Ascending aorta (tissue), 2 donors: ENCODE results near the gene SYNDIG1L. TPM values are rescaled to one million over a fixed set of nuclear protein-coding genes. Genes with fewer than 3 reads are reported as not detected.

Experiments
- DNase-seq, 2 donors: peaks; one replicate each; pipeline ENCODE4 v3.0.0-alpha.2; 2019; ENCODE audit warnings: low spot score in 2 of 2
- H3K27ac ChIP-seq, 2 donors: fragments of 200-600 bp; sonication (generic); one replicate each; pipeline ENCODE4 v1.5.1; 2016 to 2017; ENCODE audit warnings: mild to moderate bottlenecking in 1 of 2
- H3K27me3 ChIP-seq: fragments of 200-600 bp; sonication (generic); one replicate; pipeline ENCODE4 v1.5.1; 2017
- H3K36me3 ChIP-seq, 2 donors: fragments of 200-600 bp; sonication (generic); one replicate each; pipeline ENCODE4 v1.5.1; 2016
- H3K4me1 ChIP-seq, 2 donors: fragments of 200-600 bp; sonication (generic); one replicate each; pipeline ENCODE4 v1.5.1; 2016 to 2017; ENCODE audit warnings: mild to moderate bottlenecking in 1 of 2
- H3K4me3 ChIP-seq, 2 donors: fragments of 200-600 bp; sonication (generic); one replicate each; pipeline ENCODE4 v1.5.1; 2016 to 2017; ENCODE audit warnings: mild to moderate bottlenecking in 1 of 2
- H3K9me3 ChIP-seq, 2 donors: fragments of 200-600 bp; sonication (generic); one replicate each; pipeline ENCODE4 v1.5.1; 2016
- CTCF ChIP-seq, 3 experiments: fragments of 200-600 bp in 2 of 3; fragments of 450-650 bp in 1 of 3; sonication (generic) in 2 of 3; IDR thresholded peaks; one replicate each; pipeline ENCODE4 v1.5.1; 2016 to 2019; ENCODE audit warnings: antibody characterized with exemption in 3 of 3, mild to moderate bottlenecking in 1 of 3, moderate library complexity in 1 of 3
- intact Hi-C: fragments of 100-400 bp; cut with DNase I; formaldehyde crosslinking; loops from one replicate; pipeline ENCODE4 v1.15.1; 2023
- total RNA-seq: library from RNA; depleted of rRNA; stranded (reverse); fragments of >200 nt; gene quantifications from one replicate; pipeline ENCODE4 v1.1.0, GENCODE V29; 2016

Gene SYNDIG1L
- total RNA-seq: not detected

DNA sequence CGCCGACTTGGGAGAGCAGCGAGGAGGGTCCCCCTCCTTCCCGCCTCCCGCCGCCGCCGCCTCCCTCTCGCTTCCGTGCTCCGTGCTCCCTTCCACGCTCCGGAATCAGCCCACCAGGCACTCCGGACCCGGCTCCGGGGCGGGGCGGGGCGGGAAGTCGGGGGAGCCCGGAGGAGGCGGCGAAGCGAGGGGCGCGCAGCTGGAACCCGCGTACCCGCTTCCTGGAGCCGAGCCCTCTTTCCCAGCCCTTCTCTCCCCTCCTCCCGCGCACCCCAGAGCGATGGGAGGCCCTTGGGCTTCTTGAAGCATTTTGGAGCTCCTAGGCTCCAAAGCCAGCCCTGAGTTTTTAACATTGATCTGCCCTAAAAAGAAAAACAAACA lies at the start of gene SYNDIG1L:
SYNDIG1L (minus strand) TSS at position 9 of the 381 bp plus-strand sequence. CDS start 16,466 bp downstream, outside the sequence.
- H3K36me3 ChIP-seq: no peaks in the 10 kb centered on the region
- no peaks in the 10 kb centered on the region for H3K4me1 ChIP-seq
- no peaks in the 10 kb centered on the region for H3K27me3 ChIP-seq
- intact Hi-C loops: no loop called here
- no peak for TF ChIP-seq CTCF (IDR thresholded peaks at IDR 0.05)
- H3K27ac ChIP-seq: no peak within 1 kb of the TSS
- DNase-seq: no peak
- no peaks in the 10 kb centered on the region for H3K9me3 ChIP-seq
- peak within 1 kb of the TSS in 1 of 2 donors; percentile 54 for H3K4me3 ChIP-seq

DNA sequence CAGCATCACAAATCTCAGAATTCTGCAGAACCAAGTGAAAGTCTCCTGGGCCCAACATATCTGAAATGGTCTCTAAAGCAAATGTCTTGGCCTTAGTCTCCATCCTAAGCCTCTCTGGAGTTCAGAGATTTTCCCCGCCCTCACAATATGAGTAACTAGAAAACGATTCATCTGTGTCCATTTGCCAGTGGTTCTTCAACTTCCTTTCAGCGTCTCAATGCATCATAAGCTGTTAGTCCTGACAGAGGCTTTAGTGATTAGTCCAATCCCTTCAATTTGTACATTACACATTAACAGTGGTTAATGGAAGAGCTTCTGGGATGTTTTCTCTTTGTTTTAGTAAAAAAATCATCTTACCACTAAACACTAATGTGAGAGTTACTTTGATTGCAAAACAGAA lies 49.7 kb upstream of the SYNDIG1L start:
- Histone ChIP-seq H3K36me3 (peaks cover 6 to 41% of the 10 kb centered on the region in 2 donors), H3K4me1 (peaks cover 4 to 13% of the 10 kb centered on the region in 2 donors), H3K9me3 (no peaks in the 10 kb centered on the region), H3K4me3 (no peak overlapping the region), H3K27me3 (no peaks in the 10 kb centered on the region), H3K27ac (peak overlapping the region; percentile 59 to 69)
- DNase-seq: no peak
- intact Hi-C loops: no loop called here
- no peak for TF ChIP-seq CTCF (IDR thresholded peaks at IDR 0.05)

DNA sequence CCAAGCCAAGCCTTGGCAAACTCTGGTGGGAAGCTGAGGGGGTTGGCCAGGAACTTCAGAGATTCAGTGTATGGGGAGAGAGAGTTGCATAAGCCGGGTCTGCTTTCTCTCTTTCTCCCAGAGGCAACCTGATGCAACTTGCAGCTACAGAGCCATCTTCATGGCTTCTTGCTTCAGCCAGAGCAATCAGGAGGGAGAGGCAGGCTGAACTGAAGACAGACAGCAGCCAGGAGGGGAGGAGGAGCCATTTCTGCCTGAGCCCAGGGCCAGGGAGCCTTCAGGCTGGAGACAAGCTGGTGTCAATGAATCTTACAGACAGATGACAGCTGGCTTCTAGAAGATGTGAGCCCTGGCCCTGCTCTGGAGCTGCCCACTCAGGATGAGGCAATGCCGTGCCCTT lies 48.4 kb upstream of the SYNDIG1L start:
- no peak for DNase-seq
- H3K4me1 ChIP-seq: peaks cover 7 to 24% of the 10 kb centered on the region in 2 donors
- H3K27me3 ChIP-seq: no peaks in the 10 kb centered on the region
- H3K27ac ChIP-seq: peak overlapping the region; percentile 50 to 59
- peaks cover 0 to 28% of the 10 kb centered on the region in 2 donors for H3K36me3 ChIP-seq
- no peak overlapping the region for H3K4me3 ChIP-seq
- no peaks in the 10 kb centered on the region for H3K9me3 ChIP-seq
- intact Hi-C loops: no loop called here
- TF ChIP-seq CTCF (IDR thresholded peaks at IDR 0.05): no peak

DNA sequence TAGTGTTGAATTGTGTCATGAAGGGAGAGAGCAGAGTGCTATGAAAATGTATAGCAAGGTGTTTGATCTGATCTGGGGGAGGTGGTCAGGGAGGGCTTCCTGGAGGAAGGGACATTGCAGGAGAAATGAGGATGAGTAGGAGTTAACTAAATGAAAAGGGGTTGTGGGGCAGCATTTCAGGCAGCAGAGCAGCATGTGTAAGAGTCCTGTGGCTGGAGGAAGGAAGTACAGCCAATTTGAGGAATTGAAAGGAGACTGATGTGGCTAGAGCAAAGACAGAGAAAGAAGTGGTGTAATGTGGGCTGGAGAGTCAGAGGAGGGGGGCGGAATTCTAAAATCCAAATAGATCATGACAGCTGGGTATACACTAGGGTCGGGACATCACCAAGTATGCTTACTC lies 46.6 kb upstream of the SYNDIG1L start:
- DNase-seq: no peak
- Histone ChIP-seq H3K36me3 (peaks cover 0 to 17% of the 10 kb centered on the region in 2 donors), H3K27ac (no peak overlapping the region), H3K9me3 (no peaks in the 10 kb centered on the region), H3K27me3 (no peaks in the 10 kb centered on the region), H3K4me3 (no peak overlapping the region), H3K4me1 (peaks cover 10 to 31% of the 10 kb centered on the region in 2 donors)
- intact Hi-C loops: no loop called here
- TF ChIP-seq CTCF (IDR thresholded peaks at IDR 0.05): no peak

DNA sequence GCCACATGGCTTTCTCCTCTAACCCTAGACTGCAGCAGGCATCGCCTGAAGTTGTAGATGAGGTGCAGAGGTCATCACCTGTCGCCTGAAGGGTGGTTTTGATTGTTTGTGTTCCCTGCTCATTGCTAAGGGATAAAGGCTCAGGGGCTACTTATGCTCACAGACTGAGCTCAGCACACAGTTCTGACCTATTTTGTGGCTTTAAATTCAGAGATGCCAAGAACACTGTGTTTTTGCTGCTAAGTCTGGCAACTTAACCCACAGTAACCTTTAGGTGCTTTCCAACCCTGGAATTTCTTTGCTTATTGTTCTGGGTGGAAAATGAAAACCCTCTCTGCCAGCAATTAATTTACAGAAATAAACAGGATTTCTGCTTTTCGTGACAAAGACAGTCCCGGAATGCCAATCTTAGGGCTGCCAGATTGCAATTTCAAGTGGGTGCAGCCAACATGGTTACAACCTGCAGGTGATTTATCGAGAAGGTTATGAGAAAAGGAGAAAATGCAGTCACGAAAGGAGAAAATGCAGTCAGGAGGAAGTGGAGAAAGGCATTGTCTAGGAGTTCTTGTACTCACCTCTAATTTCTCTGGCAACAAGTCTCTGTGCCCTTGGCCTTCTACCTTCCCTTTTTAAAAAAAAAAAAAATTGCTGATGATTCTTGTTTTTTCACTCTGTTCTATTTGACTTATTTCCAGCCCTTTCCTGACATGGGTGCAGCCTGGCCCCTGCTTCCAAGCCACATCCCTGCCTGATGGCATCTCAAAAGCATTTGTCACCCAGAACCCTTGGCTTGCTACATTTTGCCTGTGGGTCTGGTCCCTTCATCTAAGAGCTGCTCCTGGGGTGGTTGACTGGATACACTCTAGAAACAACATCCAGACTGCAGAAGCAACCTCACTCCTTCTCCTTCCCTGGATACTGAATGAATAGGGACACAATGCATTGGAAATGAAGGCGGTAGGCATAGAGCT lies 43.8 kb upstream of the SYNDIG1L start:
- peak overlapping the region in 1 of 2 donors; percentile 31 for H3K4me3 ChIP-seq
- H3K36me3 ChIP-seq: peaks cover 0 to 17% of the 10 kb centered on the region in 2 donors
- DNase-seq: no peak
- peak overlapping the region; percentile 34 to 49 for H3K27ac ChIP-seq
- H3K4me1 ChIP-seq: peaks cover 6 to 19% of the 10 kb centered on the region in 2 donors
- no peaks in the 10 kb centered on the region for H3K27me3 ChIP-seq
- intact Hi-C loops: no loop called here
- TF ChIP-seq CTCF (IDR thresholded peaks at IDR 0.05): no peak
- H3K9me3 ChIP-seq: no peaks in the 10 kb centered on the region
